Right cardiac atrium (tissue), 5 donors: ENCODE measurements around the gene CAMSAP1. TPM values are rescaled to one million over a fixed set of nuclear protein-coding genes. Genes with fewer than 3 reads are reported as not detected.
A peak's percentile ranks its signal among the peaks of the same experiment; 100 is the strongest.

Experiments
- ATAC-seq, 2 donors: fragments of 200-7000 bp; cut with Tn5 transposase; one replicate each; pipeline versions ENCODE4 v1.8.0 to v1.9.1; 2020; ENCODE audit warnings: moderate library complexity in 2 of 2, mild to moderate bottlenecking in 1 of 2
- DNase-seq, 3 donors: peaks; one replicate each; pipeline ENCODE4 v3.0.0-alpha.2; 2020
- H3K27ac ChIP-seq: one replicate; pipeline ENCODE4 v1.5.1; 2013; ENCODE audit warnings: mild to moderate bottlenecking, low read length, control low read depth, moderate library complexity
- H3K27me3 ChIP-seq: one replicate; pipeline ENCODE4 v1.6.1; 2013; ENCODE audit not compliant: control insufficient read depth, insufficient read depth
- H3K4me1 ChIP-seq: one replicate; pipeline ENCODE4 v1.6.1; 2013; ENCODE audit warnings: low read length; ENCODE audit not compliant: control insufficient read depth, insufficient read depth
- H3K4me3 ChIP-seq: one replicate; pipeline ENCODE4 v1.5.1; 2013; ENCODE audit warnings: low read length, control low read depth
- H3K9me3 ChIP-seq: one replicate; pipeline ENCODE4 v1.6.1; 2013; ENCODE audit warnings: low read length; ENCODE audit not compliant: control insufficient read depth
- WGBS: extraction: QIAGEN DNeasy Blood & Tissue Kit; methylation state at CpG from one replicate; pipeline ENCODE4 v1.1.7; 2013; 5-methylcytosine and 5-hydroxymethylcytosine counted together
- intact Hi-C, 4 donors: fragments of 100-400 bp; cut with DNase I; formaldehyde crosslinking; loops; one replicate each; pipeline versions ENCODE4 v1.11.0 to v1.14.0; 2022 to 2023
- polyA plus RNA-seq: library from polyadenylated mRNA; stranded (reverse); fragments of 200-250 nt; gene quantifications from one replicate; pipeline ENCODE4 v1.2.3, GENCODE V29; 2013
- total RNA-seq, 4 donors: library from RNA; stranded (reverse); fragmentation: NEBNext Ultra II Directional; extraction: Animal tissue kit (Norgen Biotek cat#: 25700); gene quantifications; one replicate each; pipeline ENCODE4 v1.2.1, GENCODE V29; 2021
- donor health status: healthy with polysubstance abuse.
- donor health status: DM: no; HTN: yes; CAD: no.
- donor health status: DM: no; HTN: no; CAD: no.
- donor health status: DM: no; HTN: yes; CAD: no; lungs with severe emphysema.
- donor health status: DM: yes; HTN: yes; CAD: no.

The CAMSAP1 gene
- total and polyA plus RNA-seq, 5 donors = 10.0 to 22.8 (median 18.2) TPM

- Histone ChIP-seq H3K27me3 (no peaks in the 10 kb centered on the region), H3K4me1 (no peaks in the 10 kb centered on the region), H3K9me3 (no peaks in the 10 kb centered on the region), H3K4me3 (no peak overlapping the region), H3K27ac (no peak overlapping the region)
- intact Hi-C loops = no loop called here
- ATAC-seq (no peak), DNase-seq (no peak)
- 85% methylated on average over 28 of the region's 28 CpGs for WGBS
Measured at GRCh38 chr9:135815830-135816650, 91.3 kb downstream of the CAMSAP1 start.

GRCh38 chr9:135815413-135815812 is 91.9 kb downstream of the CAMSAP1 start:
- ATAC-seq (no peak), DNase-seq (peak in 1 of 3 donors; percentile 30)
- intact Hi-C loops = no loop called here
- Histone ChIP-seq H3K27me3 (no peaks in the 10 kb centered on the region), H3K9me3 (no peaks in the 10 kb centered on the region), H3K27ac (no peak overlapping the region), H3K4me3 (no peak overlapping the region), H3K4me1 (no peaks in the 10 kb centered on the region)
- 95% methylated on average over 4 of the region's 4 CpGs for WGBS

DNA sequence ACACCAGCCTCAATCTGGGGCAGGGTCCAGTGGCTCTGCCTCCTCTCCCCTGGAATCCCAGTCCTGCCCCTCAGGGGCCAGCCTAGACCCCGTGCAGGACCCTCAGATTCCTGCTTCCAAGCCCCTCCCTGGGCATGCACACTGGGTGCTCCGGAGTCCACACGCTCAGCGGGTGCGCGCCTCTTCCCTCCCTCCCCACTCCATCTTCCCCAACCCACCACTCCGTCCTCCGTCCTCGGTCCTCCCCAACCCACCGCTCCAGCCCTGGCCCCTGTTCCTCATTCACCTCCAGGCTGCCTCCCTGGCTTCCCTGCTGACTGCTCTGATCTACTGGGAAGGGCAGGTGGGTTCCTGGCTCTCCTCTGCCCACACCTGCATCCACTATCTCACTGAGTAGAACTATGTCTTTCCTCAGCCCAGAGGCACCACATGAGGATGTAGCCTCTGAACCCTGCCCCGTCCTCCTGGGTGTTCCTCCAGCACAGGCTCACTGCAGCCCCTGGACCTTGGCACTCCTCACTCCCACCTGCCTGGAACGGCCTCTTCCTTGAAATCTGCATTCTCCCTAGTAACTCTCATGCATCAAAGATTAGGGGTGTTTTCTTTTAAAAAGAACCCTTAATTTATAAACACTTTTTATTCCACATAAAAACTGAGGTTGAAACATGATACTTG is 92.8 kb downstream of the CAMSAP1 start:
- intact Hi-C loops = no loop called here
- H3K9me3 ChIP-seq = no peaks in the 10 kb centered on the region
- H3K27ac ChIP-seq = no peak overlapping the region
- no peaks in the 10 kb centered on the region for H3K27me3 ChIP-seq
- DNase-seq (peak in 1 of 3 donors; percentile 26), ATAC-seq (no peak)
- H3K4me3 ChIP-seq = no peak overlapping the region
- 92% methylated on average over 12 of the region's 12 CpGs for WGBS
- no peaks in the 10 kb centered on the region for H3K4me1 ChIP-seq

DNA sequence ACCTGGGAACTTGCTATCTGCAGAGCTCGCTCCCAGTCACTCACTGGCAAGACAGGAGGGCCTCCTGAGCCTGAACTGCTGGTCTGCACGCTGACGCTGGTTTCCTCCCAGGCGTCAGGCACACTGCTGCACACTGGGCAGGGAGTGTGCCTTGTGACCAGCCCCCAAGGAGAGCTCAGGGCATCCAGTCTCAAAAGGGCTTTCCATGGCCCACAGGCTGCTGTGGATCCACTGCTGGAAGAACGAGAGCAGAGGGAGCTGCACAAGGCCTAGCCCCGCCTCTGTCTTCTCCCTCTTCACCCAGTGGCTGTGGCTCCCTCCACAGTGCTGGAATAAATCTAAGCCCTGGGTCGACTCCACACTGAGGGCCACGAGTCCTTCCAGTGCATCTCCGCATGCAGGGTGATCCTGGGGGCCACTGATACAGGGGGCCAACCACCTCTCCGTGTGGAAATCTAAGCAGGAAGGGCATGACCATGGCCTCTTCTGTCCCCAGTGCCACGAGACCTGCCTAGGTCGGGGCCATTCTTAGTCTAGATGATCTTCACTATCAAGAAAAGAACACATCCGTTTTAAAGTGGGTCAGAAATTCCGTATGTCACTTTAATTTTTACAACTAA is 93.6 kb downstream of the CAMSAP1 start:
- Histone ChIP-seq H3K27ac (no peak overlapping the region), H3K27me3 (no peaks in the 10 kb centered on the region), H3K4me3 (no peak overlapping the region), H3K4me1 (no peaks in the 10 kb centered on the region), H3K9me3 (no peaks in the 10 kb centered on the region)
- ATAC-seq (no peak), DNase-seq (peak in 1 of 3 donors; percentile 18)
- intact Hi-C loops = no loop called here
- 89% methylated on average over 14 of the region's 14 CpGs for WGBS

- Histone ChIP-seq H3K27me3 (no peaks in the 10 kb centered on the region), H3K27ac (no peak overlapping the region), H3K4me3 (no peak overlapping the region), H3K9me3 (no peaks in the 10 kb centered on the region), H3K4me1 (no peaks in the 10 kb centered on the region)
- intact Hi-C loops = no loop called here
- DNase-seq (peak in 1 of 3 donors; percentile 13), ATAC-seq (no peak)
- 95% methylated on average over 13 of the region's 13 CpGs for WGBS
Measured at GRCh38 chr9:135812961-135813360, 94.4 kb downstream of the CAMSAP1 start.

- intact Hi-C loops = no loop called here
- no peaks in the 10 kb centered on the region for H3K9me3 ChIP-seq
- H3K4me3 ChIP-seq = no peak overlapping the region
- H3K4me1 ChIP-seq = no peaks in the 10 kb centered on the region
- ATAC-seq (no peak), DNase-seq (peak in 1 of 3 donors; percentile 32)
- WGBS = 71% methylated on average over 11 of the region's 11 CpGs
- H3K27me3 ChIP-seq = no peaks in the 10 kb centered on the region
- no peak overlapping the region for H3K27ac ChIP-seq
Measured at GRCh38 chr9:135811801-135812200, 95.5 kb downstream of the CAMSAP1 start.

DNA sequence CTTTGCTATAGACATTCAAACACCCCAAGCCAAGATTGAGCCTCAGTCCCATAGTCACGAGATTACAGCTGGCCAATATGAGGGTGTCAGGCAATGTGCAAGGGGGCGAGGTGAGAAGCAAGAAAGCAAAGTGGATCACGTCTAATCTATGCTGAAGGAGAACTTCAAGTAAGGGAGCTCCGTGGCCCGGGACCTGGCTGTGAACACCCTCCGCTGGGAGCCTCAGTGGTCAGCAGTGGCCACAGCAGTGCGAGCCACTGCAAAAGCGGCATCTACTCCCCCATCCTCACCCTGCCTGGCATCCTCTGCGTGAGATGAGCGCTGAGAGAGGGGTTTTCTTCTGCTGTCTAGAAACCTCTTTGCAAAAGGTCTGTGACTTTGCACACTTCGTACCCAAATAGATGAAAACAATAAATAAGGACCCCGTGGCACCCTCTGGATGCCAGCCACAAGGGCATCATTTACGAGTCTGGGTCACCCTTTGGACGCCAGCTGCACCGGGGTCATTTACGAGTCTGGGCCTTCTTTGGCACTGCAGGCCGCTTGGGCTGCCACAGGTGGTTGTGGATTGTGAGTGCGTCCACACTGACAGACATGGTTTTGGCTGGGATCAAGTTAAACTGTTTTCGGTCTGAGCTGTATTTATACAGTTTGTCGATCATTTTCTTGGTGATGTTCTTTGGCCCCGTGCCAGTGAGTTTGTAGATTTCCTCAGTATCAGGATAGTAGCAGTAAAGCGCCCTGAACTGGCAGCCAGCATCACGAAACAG is 96.4 kb downstream of the CAMSAP1 start:
- H3K4me1 ChIP-seq = no peaks in the 10 kb centered on the region
- intact Hi-C loops = no loop called here
- H3K9me3 ChIP-seq = no peaks in the 10 kb centered on the region
- H3K27ac ChIP-seq = no peak overlapping the region
- H3K27me3 ChIP-seq = no peaks in the 10 kb centered on the region
- DNase-seq (peak in 1 of 3 donors; percentile 37), ATAC-seq (no peak)
- WGBS = 96% methylated on average over 23 of the region's 23 CpGs
- no peak overlapping the region for H3K4me3 ChIP-seq

DNA sequence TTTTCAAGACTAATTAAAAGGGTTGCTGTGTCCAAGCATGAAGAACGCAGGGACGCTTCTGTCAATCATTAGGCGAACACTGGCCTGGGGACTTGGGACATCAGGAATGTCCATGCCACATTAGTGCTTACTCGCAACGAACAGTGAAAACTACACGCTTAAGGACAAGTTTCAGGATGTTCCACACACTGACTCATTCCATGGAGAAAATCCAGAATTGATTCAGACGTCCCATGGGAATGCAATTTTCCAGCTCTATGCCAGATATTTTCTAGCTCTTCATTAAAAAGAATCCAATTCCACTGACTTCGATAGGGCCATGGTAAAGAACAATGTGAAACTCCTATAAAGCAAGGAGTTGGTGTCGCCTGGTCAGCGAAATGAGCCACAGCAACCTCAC is 98.2 kb downstream of the CAMSAP1 start:
- Histone ChIP-seq H3K27ac (no peak overlapping the region), H3K27me3 (no peaks in the 10 kb centered on the region), H3K4me3 (no peak overlapping the region), H3K4me1 (no peaks in the 10 kb centered on the region), H3K9me3 (no peaks in the 10 kb centered on the region)
- intact Hi-C loops = no loop called here
- WGBS = 67% methylated on average over 10 of the region's 10 CpGs
- ATAC-seq (no peak), DNase-seq (no peak)

DNA sequence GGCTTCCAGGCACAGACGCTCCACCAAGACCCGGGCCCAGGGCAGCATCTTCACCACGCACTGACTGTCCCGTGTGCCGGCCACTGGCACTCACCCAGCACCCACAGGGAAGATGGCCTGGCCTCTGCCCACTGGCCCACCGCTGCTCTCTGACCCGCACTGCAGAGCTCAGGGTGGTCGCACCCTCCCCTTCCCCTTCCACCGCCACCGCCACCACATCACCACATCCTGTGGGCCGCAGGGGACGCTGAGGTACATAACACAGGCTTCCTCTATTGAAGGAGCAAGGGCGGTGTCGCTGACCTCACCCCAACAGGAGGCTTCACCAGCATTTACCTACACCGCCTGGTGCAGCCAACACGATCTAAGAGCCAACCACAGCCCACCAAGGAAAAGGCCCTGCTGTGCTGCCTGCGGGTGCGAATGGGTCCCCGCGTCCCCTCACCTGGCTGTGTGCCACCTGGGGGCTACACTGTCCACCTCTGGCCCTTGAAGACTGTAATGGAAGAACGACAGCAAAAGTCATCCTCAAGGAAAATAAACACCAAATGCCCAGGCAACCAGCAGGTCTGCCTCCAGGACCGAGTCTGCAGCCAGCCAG is 101.8 kb downstream of the CAMSAP1 start:
- 78% methylated on average over 22 of the region's 22 CpGs for WGBS
- ATAC-seq (no peak), DNase-seq (peak in 1 of 3 donors; percentile 49)
- Histone ChIP-seq H3K27ac (no peak overlapping the region), H3K9me3 (no peaks in the 10 kb centered on the region), H3K4me3 (no peak overlapping the region), H3K4me1 (no peaks in the 10 kb centered on the region), H3K27me3 (no peaks in the 10 kb centered on the region)
- intact Hi-C loops = no loop called here

GRCh38 chr9:135804581-135805421 is 102.5 kb downstream of the CAMSAP1 start:
- DNase-seq = peak in 2 of 3 donors; percentile 21 to 49
- 81% methylated on average over 24 of the region's 24 CpGs for WGBS
- Histone ChIP-seq H3K9me3 (no peaks in the 10 kb centered on the region), H3K27ac (no peak overlapping the region), H3K4me3 (no peak overlapping the region), H3K4me1 (no peaks in the 10 kb centered on the region), H3K27me3 (no peaks in the 10 kb centered on the region)
- ATAC-seq = peak; percentile 38 to 48
- intact Hi-C loops = no loop called here
